ENCODE measurements around the gene CDC45. TPM values are rescaled to one million over a fixed set of nuclear protein-coding genes. Genes with fewer than 3 reads are reported as not detected.
"Not testable (repeated sequence)": the region's sequence is repeated elsewhere in the genome, so short reads cannot be mapped to it uniquely, and the experiment has no call there.

The CDC45 gene
- total RNA-seq = 1.6 TPM

- peak; percentile 98 for DNase-seq (ENCODE audit: low spot score)
Measured at GRCh38 chr22:19479355-19480172, at the start of gene CDC45. Gene CDC45, plus strand, starts transcription at chr22:19479920. Its CDS starts 49 bp downstream, at chr22:19479969.

GRCh38 chr22:19429950-19430889 lies 49.5 kb upstream of the CDC45 start:
- DNase-seq (ENCODE audit: low spot score) = no peak

DNA sequence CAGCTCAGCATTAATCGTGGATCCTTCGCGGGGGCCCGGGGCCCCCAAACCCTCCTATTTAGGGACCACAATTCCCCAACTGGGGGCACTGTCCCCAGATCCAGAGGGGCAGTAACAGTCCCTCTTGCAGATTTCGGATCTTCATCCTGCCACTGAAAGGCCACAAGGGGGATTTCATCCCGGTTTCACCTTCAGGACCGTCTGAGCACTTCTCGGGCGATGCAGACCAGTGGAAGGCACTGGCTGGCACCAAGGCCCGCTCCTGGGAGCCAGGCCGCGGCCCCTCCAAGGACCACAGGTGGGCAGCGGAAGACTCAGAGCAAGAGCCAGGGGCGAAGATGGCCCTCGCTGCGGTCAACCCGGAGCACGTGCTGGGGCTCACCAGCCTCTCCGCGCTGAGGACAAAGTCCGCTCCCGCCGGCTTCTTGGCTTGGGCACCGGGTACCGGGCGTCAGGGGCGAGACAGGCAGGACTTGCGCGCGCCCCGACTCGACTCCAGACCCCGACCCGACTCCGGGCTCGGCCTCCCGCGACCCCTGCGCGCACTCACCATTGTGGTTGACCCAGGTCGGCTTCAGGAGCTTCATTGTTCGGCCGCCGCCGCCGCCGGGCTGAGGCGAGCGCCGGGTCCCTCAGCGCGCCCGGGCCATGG lies 48.7 kb upstream of the CDC45 start:
- DNase-seq (ENCODE audit: low spot score) = peak; percentile 58

DNA sequence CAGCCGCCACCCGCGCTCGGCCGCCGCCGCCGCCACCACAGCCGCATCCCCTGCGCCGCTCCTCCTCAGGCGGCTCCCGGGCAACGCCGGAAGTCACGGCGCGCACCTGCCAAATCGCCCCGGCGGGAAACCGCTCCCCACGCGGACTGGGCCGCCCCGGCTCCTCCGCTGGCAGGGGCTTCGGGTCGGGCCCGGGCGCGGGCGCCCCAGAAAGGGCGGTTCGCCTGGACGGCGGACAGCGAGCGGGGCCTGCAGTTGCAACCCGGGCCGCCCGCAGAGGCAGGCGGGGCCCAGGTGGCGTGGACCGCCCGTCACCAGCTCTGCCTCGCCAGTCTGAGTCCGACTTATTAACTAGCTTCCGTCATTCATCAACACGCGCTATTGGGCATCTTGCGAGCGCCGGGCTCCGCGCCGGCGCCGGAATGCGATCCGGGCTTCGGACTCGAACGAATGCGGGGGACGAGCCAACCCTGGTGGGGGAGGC lies 48.0 kb upstream of the CDC45 start, which contains the start of gene HIRA:
Gene HIRA (minus strand): TSS at position 85 of the 484 bp plus-strand sequence. CDS start 257 bp downstream, outside the sequence.
- peak; percentile 73 for DNase-seq (ENCODE audit: low spot score)

DNA sequence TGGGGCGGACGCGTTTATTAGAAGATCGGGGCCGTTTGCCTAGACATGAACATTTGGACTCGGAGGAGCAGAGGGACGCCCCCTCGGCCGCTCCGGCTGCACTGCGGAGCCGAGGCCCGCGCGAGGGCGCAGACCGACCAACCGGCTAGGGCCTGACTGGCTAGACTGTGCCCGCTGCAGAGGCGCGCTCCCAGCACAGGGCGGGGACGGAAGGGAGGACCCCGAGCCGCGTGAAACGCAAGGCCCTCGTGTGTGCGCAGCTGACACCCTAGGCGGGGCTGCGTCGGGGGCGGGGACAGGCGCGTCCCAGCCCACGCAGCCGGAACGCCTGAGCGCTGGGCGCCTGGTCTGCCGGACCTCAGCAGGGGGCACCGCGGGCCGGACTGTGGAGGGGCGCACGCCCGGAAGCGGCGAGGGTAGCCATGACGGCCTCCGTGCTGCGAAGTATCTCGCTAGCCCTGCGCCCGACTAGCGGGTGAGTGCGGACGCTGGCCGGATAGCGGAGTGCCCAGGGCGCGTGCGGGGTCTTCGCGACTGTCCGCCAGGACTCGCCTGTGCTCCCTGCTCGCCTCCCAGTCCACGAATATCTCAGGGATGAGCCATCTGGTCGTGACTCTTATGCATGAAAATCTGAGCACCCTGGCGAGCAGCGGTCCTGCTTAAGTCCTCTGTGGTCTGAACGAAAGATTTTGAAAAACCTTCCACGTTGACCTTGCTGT lies 47.4 kb upstream of the CDC45 start, which contains the start of gene MRPL40:
Gene MRPL40 (plus strand): TSS at position 413 of the 719 bp plus-strand sequence. CDS start 10 bp downstream, at position 423.
- DNase-seq (ENCODE audit: low spot score) = peak; percentile 93

GRCh38 chr22:19434401-19434800 lies 45.3 kb upstream of the CDC45 start:
- DNase-seq (ENCODE audit: low spot score) = no peak

DNA sequence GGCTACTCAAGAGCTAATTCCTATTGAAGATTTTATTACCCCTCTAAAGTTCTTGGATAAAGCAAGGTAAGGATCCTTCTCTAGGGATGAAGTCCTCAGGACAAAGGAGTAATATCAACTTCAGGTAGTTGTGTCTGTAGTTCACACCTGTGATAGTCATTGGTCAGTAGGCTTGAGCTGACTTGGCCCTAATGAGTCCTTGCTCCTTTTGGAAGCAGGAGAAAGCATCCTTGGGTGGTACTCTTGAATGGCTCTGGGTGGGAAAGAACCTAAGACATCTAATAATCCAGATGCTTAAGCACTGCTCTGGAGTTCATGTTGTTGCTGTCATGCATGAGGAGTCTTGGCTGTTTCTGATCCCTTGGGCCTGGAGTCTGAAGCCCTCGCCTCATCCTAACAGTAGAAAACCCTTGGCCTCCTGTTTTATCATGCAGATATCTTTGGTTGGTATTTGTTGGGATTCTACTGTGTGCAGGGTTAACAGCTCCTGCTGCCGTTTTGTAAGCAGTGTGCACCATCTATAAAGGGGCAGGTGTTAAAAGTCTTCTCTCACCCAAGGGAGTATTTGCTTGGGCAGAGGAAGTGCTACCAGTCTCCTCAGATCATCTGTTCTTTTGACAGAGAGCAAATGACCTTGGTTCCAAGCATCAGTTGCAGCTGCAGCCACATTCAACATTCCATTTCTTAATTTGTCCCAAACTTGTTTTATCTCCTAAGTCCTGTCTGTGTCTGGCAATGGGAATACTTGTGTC lies 44.7 kb upstream of the CDC45 start:
- no peak for DNase-seq (ENCODE audit: low spot score)

DNA sequence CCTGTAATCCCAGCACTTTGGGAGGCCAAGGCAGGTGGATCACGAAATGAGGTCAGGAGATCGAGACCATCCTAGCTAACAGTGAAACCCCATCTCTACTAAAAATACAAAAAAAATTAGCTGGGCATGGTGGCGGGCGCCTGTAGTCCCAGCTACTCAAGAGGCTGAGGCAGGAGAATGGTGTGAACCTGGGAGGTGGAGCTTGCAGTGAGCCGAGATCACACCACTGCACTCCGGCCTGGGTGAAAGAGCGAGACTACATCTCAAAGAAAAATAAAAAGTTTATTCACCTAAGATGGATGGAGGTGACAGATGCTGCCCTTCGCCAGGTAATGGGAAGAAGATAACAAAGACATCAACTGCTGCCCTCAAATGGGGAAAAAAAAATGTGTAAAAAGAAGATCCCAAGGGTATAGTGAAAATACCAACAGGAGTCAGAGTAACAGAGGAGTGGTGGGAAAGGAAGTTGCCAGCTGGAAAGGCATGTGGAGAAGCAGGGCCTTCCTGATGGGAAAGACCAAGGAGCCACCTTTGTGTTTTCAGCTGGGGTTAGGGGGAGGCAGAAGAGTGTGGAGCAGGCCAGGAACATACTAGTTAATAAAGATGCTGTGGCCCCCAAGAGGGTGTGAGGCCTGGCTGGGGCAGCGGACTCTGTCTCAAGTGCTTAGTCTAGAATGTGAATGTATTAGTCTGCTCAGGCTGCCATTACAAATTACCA lies 43.1 kb upstream of the CDC45 start:
- DNase-seq (ENCODE audit: low spot score) = not testable (repeated sequence)

DNA sequence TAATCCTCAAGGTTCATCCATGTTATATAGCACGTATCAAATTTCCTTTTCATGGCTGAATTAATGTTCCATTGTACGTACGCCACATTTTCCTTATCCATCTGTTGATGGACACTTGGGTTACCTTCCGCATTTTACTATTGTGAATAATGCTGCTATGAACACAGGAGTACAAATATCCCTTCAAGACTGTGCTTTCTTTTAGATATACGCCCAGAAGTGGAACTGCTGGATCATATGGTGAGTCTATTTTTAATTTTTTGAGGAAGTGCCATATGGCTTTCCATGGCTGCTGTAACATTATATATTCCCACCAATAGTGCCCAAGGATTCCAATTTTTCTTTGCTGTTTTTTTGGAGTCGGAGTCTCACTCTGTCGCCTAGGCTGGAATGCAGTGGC lies 41.4 kb upstream of the CDC45 start:
- no peak for DNase-seq (ENCODE audit: low spot score)

- no peak for DNase-seq (ENCODE audit: low spot score)
Measured at GRCh38 chr22:19440411-19441195, 39.1 kb upstream of the CDC45 start.

GRCh38 chr22:19442166-19442565 lies 37.6 kb upstream of the CDC45 start:
- no peak for DNase-seq (ENCODE audit: low spot score)

DNA sequence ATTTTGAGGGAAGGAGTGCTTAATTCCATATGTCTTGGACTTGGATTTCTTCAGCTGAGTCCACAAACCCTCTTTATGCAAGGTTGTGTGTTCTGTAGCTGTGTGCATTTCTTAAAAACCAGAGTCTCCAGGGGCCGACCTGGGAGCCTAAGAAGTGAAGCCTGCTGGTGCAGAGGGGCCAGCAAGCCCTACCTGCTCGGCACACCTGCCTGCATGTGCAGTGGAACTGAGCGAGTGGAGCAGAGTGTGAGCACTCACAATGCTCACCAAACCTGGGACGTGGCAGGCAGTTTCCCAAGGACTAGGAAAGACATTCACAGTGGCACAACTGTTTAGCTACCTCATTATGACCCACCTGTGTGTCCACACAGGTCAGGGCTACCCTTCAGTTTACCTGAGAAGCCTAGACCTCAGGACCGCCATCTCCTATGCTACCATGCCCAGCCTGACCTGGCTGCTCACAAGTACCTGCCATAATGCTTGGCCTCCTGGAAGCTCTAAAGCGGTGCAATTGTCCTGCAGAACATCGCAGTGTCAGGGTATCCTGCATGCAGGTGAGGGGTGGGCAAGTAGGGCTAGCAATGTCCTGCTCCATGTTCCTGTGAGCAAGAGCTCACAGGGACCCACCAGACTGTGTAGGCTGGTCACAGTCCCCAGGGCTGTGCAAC lies 36.0 kb upstream of the CDC45 start:
- no peak for DNase-seq (ENCODE audit: low spot score)

GRCh38 chr22:19445279-19445982 lies 34.3 kb upstream of the CDC45 start:
- DNase-seq (ENCODE audit: low spot score) = not testable (repeated sequence)

- no peak for DNase-seq (ENCODE audit: low spot score)
Measured at GRCh38 chr22:19446603-19447329, 33.0 kb upstream of the CDC45 start.

DNA sequence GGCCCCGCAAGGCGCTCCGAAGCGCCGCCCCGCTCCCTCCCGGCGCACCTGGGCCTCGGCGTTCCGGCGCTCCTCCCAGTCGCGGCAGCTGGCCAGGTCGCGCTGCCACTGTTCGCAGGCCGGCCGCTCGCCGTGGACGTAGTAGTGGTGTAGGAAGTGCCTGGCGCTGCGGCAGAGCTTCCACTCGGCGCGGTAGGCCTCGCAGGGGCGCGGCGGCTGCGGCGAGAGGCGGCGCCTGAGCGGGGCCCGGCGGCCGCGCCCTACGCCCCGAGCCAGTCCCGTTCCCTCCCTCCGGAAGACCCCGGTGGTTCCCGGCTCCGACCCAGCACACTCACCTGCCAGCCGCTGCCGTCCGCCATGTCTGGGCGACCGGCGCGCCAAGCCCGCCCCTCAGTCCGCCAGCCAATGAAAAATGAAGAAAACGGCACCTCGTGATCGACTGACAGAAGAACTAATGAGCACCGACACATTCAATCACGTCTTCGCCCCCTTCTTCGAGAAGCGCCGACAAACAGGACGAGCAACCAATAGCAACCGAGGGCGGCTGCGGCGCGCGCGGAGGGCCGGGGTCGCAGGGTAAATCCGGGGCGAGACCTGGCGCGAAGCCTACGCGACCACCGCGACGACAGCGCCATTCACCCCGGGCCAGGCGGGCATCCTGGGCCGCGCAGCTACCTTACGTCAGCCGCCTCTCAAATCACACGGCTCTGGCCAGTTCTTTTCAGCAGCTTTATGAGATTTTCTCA lies 32.2 kb upstream of the CDC45 start, which contains the start of gene C22orf39:
Gene C22orf39 (minus strand): TSS at position 382 of the 746 bp plus-strand sequence. CDS start 23 bp downstream, at position 359.
- peak; percentile 94 for DNase-seq (ENCODE audit: low spot score)

GRCh38 chr22:19448076-19448607 lies 31.6 kb upstream of the CDC45 start:
- DNase-seq (ENCODE audit: low spot score) = peak; percentile 30

Data from mucosa of gallbladder (tissue), 1 donor.